HG03520 (cell line): ENCODE results near the gene DOC2B.

Experiments
- ATAC-seq: cut with Tn5 transposase; IDR thresholded peaks from one replicate; pipeline ENCODE4 v1.9.1; 2021; ENCODE audit warnings: mild to moderate bottlenecking, moderate library complexity; ENCODE audit not compliant: unreplicated experiment

Gene DOC2B

GRCh38 chr17:164303-165235 lies 16.9 kb downstream of the DOC2B start:
- ATAC-seq = no peak

GRCh38 chr17:163514-164098 lies 17.8 kb downstream of the DOC2B start:
- ATAC-seq = no peak

GRCh38 chr17:162689-163088 lies 18.8 kb downstream of the DOC2B start:
- ATAC-seq = no peak

GRCh38 chr17:161481-161880 lies 20.0 kb downstream of the DOC2B start:
- ATAC-seq = no peak

- ATAC-seq = no peak
Observed at GRCh38 chr17:160336-160735, 21.1 kb downstream of the DOC2B start.

GRCh38 chr17:159609-160008 lies 21.8 kb downstream of the DOC2B start:
- ATAC-seq = no peak

GRCh38 chr17:158379-158778 lies 23.1 kb downstream of the DOC2B start:
- no peak for ATAC-seq

GRCh38 chr17:157901-158300 lies 23.5 kb downstream of the DOC2B start:
- no peak for ATAC-seq

- no peak for ATAC-seq
Observed at GRCh38 chr17:156946-157345, 24.5 kb downstream of the DOC2B start.

- no peak for ATAC-seq
Observed at GRCh38 chr17:156094-156621, 25.3 kb downstream of the DOC2B start.

GRCh38 chr17:155576-155975 lies 25.9 kb downstream of the DOC2B start:
- no peak for ATAC-seq

GRCh38 chr17:153851-154250 lies 27.6 kb downstream of the DOC2B start:
- no peak for ATAC-seq

- no peak for ATAC-seq
Observed at GRCh38 chr17:152860-153420, 28.5 kb downstream of the DOC2B start.

- ATAC-seq = no peak
Observed at GRCh38 chr17:151886-152859, 29.3 kb downstream of the DOC2B start.

- no peak for ATAC-seq
Observed at GRCh38 chr17:151004-151403, 30.4 kb downstream of the DOC2B start.

GRCh38 chr17:149897-150584 lies 31.4 kb downstream of the DOC2B start:
- no peak for ATAC-seq

GRCh38 chr17:149231-149630 lies 32.2 kb downstream of the DOC2B start:
- no peak for ATAC-seq

GRCh38 chr17:148757-149156 lies 32.7 kb downstream of the DOC2B start:
- ATAC-seq = no peak

GRCh38 chr17:147796-148740 lies 33.4 kb downstream of the DOC2B start:
- ATAC-seq = no peak
